Breast epithelium (tissue), 3 donors: ENCODE results near the gene HOXA6.

Experiments
- POLR2A ChIP-seq: fragments of 450-650 bp; IDR thresholded peaks from one replicate; pipeline ENCODE4 v1.6.1; 2016; ENCODE audit warnings: antibody characterized with exemption, mild to moderate bottlenecking, moderate library complexity
- TF ChIP-seq, protein P1 (sequence below), 3 donors: fragments of 450-650 bp; IDR thresholded peaks; one replicate each; pipeline ENCODE4 v1.5.1; 2016 to 2017; ENCODE audit warnings: antibody characterized with exemption in 3 of 3, mild to moderate bottlenecking in 3 of 3, moderate library complexity in 3 of 3

GRCh38 chr7:27161721-27162560 is 14.4 kb upstream of the HOXA6 start:
- TF ChIP-seq POLR2A: no peak
- TF ChIP-seq, protein P1, sequence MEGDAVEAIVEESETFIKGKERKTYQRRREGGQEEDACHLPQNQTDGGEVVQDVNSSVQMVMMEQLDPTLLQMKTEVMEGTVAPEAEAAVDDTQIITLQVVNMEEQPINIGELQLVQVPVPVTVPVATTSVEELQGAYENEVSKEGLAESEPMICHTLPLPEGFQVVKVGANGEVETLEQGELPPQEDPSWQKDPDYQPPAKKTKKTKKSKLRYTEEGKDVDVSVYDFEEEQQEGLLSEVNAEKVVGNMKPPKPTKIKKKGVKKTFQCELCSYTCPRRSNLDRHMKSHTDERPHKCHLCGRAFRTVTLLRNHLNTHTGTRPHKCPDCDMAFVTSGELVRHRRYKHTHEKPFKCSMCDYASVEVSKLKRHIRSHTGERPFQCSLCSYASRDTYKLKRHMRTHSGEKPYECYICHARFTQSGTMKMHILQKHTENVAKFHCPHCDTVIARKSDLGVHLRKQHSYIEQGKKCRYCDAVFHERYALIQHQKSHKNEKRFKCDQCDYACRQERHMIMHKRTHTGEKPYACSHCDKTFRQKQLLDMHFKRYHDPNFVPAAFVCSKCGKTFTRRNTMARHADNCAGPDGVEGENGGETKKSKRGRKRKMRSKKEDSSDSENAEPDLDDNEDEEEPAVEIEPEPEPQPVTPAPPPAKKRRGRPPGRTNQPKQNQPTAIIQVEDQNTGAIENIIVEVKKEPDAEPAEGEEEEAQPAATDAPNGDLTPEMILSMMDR (IDR thresholded peaks at IDR 0.05): no peak
